ENCODE measurements around the gene BHLHE40. TPM values are rescaled to one million over a fixed set of nuclear protein-coding genes. Genes with fewer than 3 reads are reported as not detected.

Gene BHLHE40
- total RNA-seq, 1 donor, result 22.9 TPM

- TF ChIP-seq, protein P1, sequence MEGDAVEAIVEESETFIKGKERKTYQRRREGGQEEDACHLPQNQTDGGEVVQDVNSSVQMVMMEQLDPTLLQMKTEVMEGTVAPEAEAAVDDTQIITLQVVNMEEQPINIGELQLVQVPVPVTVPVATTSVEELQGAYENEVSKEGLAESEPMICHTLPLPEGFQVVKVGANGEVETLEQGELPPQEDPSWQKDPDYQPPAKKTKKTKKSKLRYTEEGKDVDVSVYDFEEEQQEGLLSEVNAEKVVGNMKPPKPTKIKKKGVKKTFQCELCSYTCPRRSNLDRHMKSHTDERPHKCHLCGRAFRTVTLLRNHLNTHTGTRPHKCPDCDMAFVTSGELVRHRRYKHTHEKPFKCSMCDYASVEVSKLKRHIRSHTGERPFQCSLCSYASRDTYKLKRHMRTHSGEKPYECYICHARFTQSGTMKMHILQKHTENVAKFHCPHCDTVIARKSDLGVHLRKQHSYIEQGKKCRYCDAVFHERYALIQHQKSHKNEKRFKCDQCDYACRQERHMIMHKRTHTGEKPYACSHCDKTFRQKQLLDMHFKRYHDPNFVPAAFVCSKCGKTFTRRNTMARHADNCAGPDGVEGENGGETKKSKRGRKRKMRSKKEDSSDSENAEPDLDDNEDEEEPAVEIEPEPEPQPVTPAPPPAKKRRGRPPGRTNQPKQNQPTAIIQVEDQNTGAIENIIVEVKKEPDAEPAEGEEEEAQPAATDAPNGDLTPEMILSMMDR (IDR thresholded peaks at IDR 0.05; ENCODE audit: insufficient read depth, low read length), result no peak
- H3K4me3 ChIP-seq (ENCODE audit: low read depth, low read length), result no peak overlapping the region
- DNase-seq (ENCODE audit: low read depth), result no peak
Observed at GRCh38 chr3:5023777-5024346, 44.6 kb downstream of the BHLHE40 start.

- TF ChIP-seq, protein P1 (IDR thresholded peaks at IDR 0.05; ENCODE audit: insufficient read depth, low read length), result no peak
- H3K4me3 ChIP-seq (ENCODE audit: low read depth, low read length), result peak overlapping the region; percentile 28
- DNase-seq (ENCODE audit: low read depth), result no peak
Observed at GRCh38 chr3:5026046-5026362, 46.8 kb downstream of the BHLHE40 start.

- H3K4me3 ChIP-seq (ENCODE audit: low read depth, low read length), result no peak overlapping the region
- DNase-seq (ENCODE audit: low read depth), result no peak
- TF ChIP-seq, protein P1 (IDR thresholded peaks at IDR 0.05; ENCODE audit: insufficient read depth, low read length), result no peak
Observed at GRCh38 chr3:5029715-5030114, 50.5 kb downstream of the BHLHE40 start.

- TF ChIP-seq, protein P1 (IDR thresholded peaks at IDR 0.05; ENCODE audit: insufficient read depth, low read length), result no peak
- DNase-seq (ENCODE audit: low read depth), result no peak
- H3K4me3 ChIP-seq (ENCODE audit: low read depth, low read length), result no peak overlapping the region
Observed at GRCh38 chr3:5030152-5030551, 50.9 kb downstream of the BHLHE40 start.

- DNase-seq (ENCODE audit: low read depth), result no peak
- H3K4me3 ChIP-seq (ENCODE audit: low read depth, low read length), result no peak overlapping the region
- TF ChIP-seq, protein P1 (IDR thresholded peaks at IDR 0.05; ENCODE audit: insufficient read depth, low read length), result no peak
Observed at GRCh38 chr3:5032844-5033243, 53.6 kb downstream of the BHLHE40 start.

Other genes starting within 250 kb of the BHLHE40 start
- gene ARL8B, start 142.9 kb downstream of the BHLHE40 start, total RNA-seq (ENCODE audit: low replicate concordance), result 89.0 and 92.0 TPM in 2 replicates
- gene EDEM1, start 208.3 kb downstream of the BHLHE40 start, total RNA-seq (ENCODE audit: low replicate concordance), result 25.8 and 32.6 TPM in 2 replicates